HepG2 (cell line): ENCODE data around the gene C6orf62. TPM values are rescaled to one million over a fixed set of nuclear protein-coding genes. Genes with fewer than 3 reads are reported as not detected.
A peak's percentile ranks its signal among the peaks of the same experiment; 100 is the strongest.
"Not testable (repeated sequence)": the region's sequence is repeated elsewhere in the genome, so short reads cannot be mapped to it uniquely, and the experiment has no call there.

Experiments
- ATAC-seq: fragments of 200-7000 bp; cut with Tn5 transposase; 3 replicates; pipeline ENCODE4 v1.9.1; 2020; ENCODE audit warnings: mild to moderate bottlenecking, moderate library complexity
- BruUV-seq: library from RNA; stranded (reverse); fragments of 400-500 nt; replicated peaks from 2 replicates; lab custom pipeline; 2021; lab: Mats Ljungman, UMichigan
- CTCF ChIA-PET: fragments of 300-600 bp; formaldehyde crosslinking; extraction: SDS; loops from one replicate; lab custom pipeline; 2021; ENCODE audit warnings: low total read pairs, inconsistent platforms, low intra/inter-chr PET ratio; lab: Yijun Ruan, JAX
- POLR2A ChIA-PET: fragments of 350-600 bp; sonication (Branson Sonifier 250); formaldehyde crosslinking; loops from one replicate; lab custom pipeline; 2020; ENCODE audit warnings: antibody characterized with exemption, inconsistent platforms; lab: Yijun Ruan, JAX
- DNase-seq: peaks from one replicate; pipeline ENCODE4 v3.0.0-alpha.2; 2015; ENCODE audit warnings: low spot score
- FAIRE-seq: peaks from 3 replicates; lab custom pipeline; 2011; peaks lifted over from hg19 to GRCh38; lab: Jason Lieb, UNC
- H2AFZ ChIP-seq: one replicate; pipeline ENCODE4 v1.6.1; 2011; ENCODE audit warnings: low read length, inconsistent platforms
- H3K27ac ChIP-seq: fragments of 300-600 bp; 3 replicates; pipeline ENCODE4 v1.8.0; 2011; ENCODE audit warnings: mixed run types, mild to moderate bottlenecking, mixed read lengths, low read length, inconsistent platforms; ENCODE audit not compliant: insufficient read depth; ENCODE audit errors: extremely low read length
- H3K27me3 ChIP-seq, 2 experiments: fragments of 200-600 bp in 1 of 2; 2 replicates in 1 of 2; 3 replicates in 1 of 2; pipeline versions ENCODE4 v1.6.0 to v1.8.0; 2011; ENCODE audit warnings: low read length in 2 of 2, mild to moderate bottlenecking in 2 of 2, moderate library complexity in 2 of 2, inconsistent platforms in 1 of 2; ENCODE audit not compliant: insufficient read depth in 2 of 2, control insufficient read depth in 1 of 2
- H3K36me3 ChIP-seq, 2 experiments: fragments of 200-600 bp in 1 of 2; replicated peaks in 1 of 2; 2 replicates in 1 of 2; 3 replicates in 1 of 2; pipeline versions ENCODE4 v1.5.1 to v1.8.0; 2011; ENCODE audit warnings: low read length in 2 of 2, inconsistent platforms in 1 of 2; ENCODE audit not compliant: insufficient read depth in 2 of 2, control insufficient read depth in 1 of 2
- H3K4me1 ChIP-seq: 2 replicates; pipeline ENCODE4 v1.5.1; 2012; ENCODE audit warnings: low read length, inconsistent platforms; ENCODE audit not compliant: insufficient read depth
- H3K4me2 ChIP-seq: 2 replicates; pipeline ENCODE4 v1.6.0; 2011; ENCODE audit warnings: low read depth, low read length, inconsistent platforms
- H3K4me3 ChIP-seq, 3 experiments: fragments of 200-600 bp in 1 of 3; sonication (generic), shearing (Covaris generic) in 1 of 3; replicated peaks in 1 of 3; 2 replicates each; pipeline ENCODE4 v1.5.1; 2011 to 2016; ENCODE audit warnings: low read length in 3 of 3, inconsistent platforms in 2 of 3, low read depth in 2 of 3, mild to moderate bottlenecking in 2 of 3, control low read depth in 1 of 3, mixed read lengths in 1 of 3; ENCODE audit not compliant: insufficient read depth in 1 of 3
- H3K79me2 ChIP-seq: one replicate; pipeline ENCODE4 v1.6.1; 2011; ENCODE audit warnings: low read length, inconsistent platforms; ENCODE audit not compliant: insufficient read depth
- H3K9ac ChIP-seq: 2 replicates; pipeline ENCODE4 v1.6.0; 2011; ENCODE audit warnings: mild to moderate bottlenecking, low read depth, low read length, inconsistent platforms; ENCODE audit not compliant: insufficient read depth
- H3K9me3 ChIP-seq: 2 replicates; pipeline ENCODE4 v1.5.1; 2012; ENCODE audit warnings: mild to moderate bottlenecking, low read length
- H4K20me1 ChIP-seq: 2 replicates; pipeline ENCODE4 v1.6.0; 2011; ENCODE audit warnings: inconsistent platforms, mild to moderate bottlenecking, low read length, moderate library complexity; ENCODE audit not compliant: insufficient read depth
- ZFP36 ChIP-seq: fragments of 150-350 bp; IDR thresholded peaks from 2 replicates; pipeline ENCODE4 v1.6.1; 2018; ENCODE audit warnings: borderline replicate concordance, low read length, low read depth; ENCODE audit not compliant: partially characterized antibody
- ZNF431 ChIP-seq: sonication (generic); formaldehyde crosslinking; IDR thresholded peaks from 2 replicates; pipeline ENCODE4 v1.9.0; 2022; ENCODE audit warnings: missing genetic modification reagents, low read depth, mild to moderate bottlenecking, borderline replicate concordance
- WGBS: methylation state at CpG from one replicate; pipeline ENCODE4 v1.1.6; 2017; ENCODE audit warnings: low lambda C conversion rate; 5-methylcytosine and 5-hydroxymethylcytosine counted together
- in situ Hi-C: cut with HindIII; loops from 2 replicates; pipeline ENCODE4 v1.10.0; 2017; ENCODE audit warnings: low pct_unique_long_range_greater_than_20kb; ENCODE audit not compliant: extremely low pct_ligation_motif_present
- intact Hi-C: fragments of 100-400 bp; cut with micrococcal nuclease; formaldehyde crosslinking; loops from one replicate; pipeline ENCODE4 v1.10.0; 2022; ENCODE audit not compliant: unreplicated experiment
- polyA plus RNA-seq, 8 experiments: library from polyadenylated mRNA; depleted of rRNA in 3 of 8; stranded (reverse) in 7 of 8; unstranded in 1 of 8; fragments of >200 nt; fragmentation: Illumina TruSeq in 4 of 8; extraction: Trizol in 4 of 8; gene quantifications; 2 replicates each; pipeline versions ENCODE4 v1.2.1 to v1.2.3, GENCODE V29; 2011 to 2016; ENCODE audit warnings: low read depth in 4 of 8, missing spikeins in 1 of 8, mixed read lengths in 1 of 8; ENCODE audit not compliant: insufficient read depth in 1 of 8
- total RNA-seq, 5 experiments: library from RNA; depleted of rRNA; stranded (reverse); fragments of >200 nt; fragmentation: Illumina TruSeq; extraction: Trizol; gene quantifications; 2 replicates each; pipeline ENCODE4 v1.2.3, GENCODE V29; 2016; ENCODE audit warnings: low read depth in 1 of 5
- TF ChIP-seq, protein P1 (sequence below): sonication (generic); formaldehyde crosslinking; IDR thresholded peaks from 2 replicates; pipeline ENCODE4 v1.5.1; 2020; ENCODE audit warnings: mild to moderate bottlenecking, missing genetic modification reagents

C6orf62 gene
- total and polyA plus RNA-seq, 2 of the 13 experiments (the other 11 are each of a cell fraction or from before 2014, with no cell fraction given), result 54.8 to 90.4 TPM

DNA sequence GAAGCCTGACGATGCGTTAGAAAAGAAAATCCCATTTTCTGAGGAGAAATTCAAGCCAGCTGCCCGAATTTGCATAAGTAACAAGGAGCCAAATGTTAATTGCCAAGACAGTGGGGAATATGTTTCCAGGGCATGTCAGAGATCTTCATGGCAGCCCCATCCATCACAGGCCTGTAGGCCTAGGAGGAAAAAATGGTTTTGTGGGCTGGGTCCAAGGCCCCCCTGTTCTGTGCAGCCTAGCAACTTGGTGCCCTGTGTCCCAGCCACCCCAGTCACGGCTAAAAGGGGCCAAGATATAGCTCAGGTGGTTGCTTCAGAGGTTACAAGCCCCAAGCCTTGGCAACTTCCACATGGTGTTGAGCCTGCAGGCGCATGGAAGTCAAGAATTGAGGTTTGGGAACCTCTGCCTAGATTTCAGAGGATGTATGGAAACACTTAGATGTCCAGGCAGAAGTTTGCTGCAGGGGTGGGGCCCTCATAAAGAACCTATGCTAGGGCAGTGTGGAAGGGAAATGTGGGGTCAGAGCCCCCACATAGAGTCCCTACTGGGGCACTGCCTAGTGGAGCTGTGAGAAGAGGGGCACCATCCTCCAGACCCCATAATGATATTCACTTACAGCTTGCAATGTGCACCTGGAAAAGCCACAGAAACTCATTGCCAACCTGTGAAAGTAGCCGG, 12.6 kb upstream of the C6orf62 start:
- POLR2A ChIA-PET, H4K20me1 ChIP-seq, ATAC-seq, H3K36me3 ChIP-seq, in situ Hi-C loops, H3K4me3 ChIP-seq, H3K79me2 ChIP-seq, intact Hi-C loops, H3K27ac ChIP-seq, CTCF ChIA-PET, H3K4me2 ChIP-seq, BruUV-seq, H3K27me3 ChIP-seq, H3K9ac ChIP-seq, DNase-seq, H2AFZ ChIP-seq, FAIRE-seq: not testable (repeated sequence)
- TF ChIP-seq, protein P1, sequence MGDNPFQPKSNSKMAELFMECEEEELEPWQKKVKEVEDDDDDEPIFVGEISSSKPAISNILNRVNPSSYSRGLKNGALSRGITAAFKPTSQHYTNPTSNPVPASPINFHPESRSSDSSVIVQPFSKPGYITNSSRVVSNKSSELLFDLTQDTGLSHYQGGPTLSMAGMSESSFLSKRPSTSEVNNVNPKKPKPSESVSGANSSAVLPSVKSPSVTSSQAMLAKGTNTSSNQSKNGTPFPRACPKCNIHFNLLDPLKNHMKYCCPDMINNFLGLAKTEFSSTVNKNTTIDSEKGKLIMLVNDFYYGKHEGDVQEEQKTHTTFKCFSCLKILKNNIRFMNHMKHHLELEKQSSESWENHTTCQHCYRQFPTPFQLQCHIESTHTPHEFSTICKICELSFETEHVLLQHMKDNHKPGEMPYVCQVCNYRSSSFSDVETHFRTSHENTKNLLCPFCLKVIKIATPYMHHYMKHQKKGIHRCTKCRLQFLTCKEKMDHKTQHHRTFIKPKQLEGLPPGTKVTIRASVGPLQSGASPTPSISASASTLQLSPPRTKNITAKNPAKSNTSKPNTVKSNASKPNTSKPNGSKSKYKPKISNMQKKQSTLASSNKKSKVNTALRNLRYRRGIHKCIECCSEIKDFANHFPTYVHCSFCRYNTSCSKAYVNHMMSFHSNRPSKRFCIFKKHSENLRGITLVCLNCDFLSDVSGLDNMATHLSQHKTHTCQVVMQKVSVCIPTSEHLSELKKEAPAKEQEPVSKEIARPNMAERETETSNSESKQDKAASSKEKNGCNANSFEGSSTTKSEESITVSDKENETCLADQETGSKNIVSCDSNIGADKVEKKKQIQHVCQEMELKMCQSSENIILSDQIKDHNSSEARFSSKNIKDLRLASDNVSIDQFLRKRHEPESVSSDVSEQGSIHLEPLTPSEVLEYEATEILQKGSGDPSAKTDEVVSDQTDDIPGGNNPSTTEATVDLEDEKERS (CRISPR knock-in tag), result peak; percentile 63; the same call in 1 of the 2 replicates
- TF ChIP-seq ZFP36, result peak; percentile 59
- H3K9me3 ChIP-seq, result peaks cover 29% of the 10 kb centered on the region
- peaks cover 26% of the 10 kb centered on the region for H3K4me1 ChIP-seq
- WGBS, result 31% methylated on average over 6 of the region's 6 CpGs

DNA sequence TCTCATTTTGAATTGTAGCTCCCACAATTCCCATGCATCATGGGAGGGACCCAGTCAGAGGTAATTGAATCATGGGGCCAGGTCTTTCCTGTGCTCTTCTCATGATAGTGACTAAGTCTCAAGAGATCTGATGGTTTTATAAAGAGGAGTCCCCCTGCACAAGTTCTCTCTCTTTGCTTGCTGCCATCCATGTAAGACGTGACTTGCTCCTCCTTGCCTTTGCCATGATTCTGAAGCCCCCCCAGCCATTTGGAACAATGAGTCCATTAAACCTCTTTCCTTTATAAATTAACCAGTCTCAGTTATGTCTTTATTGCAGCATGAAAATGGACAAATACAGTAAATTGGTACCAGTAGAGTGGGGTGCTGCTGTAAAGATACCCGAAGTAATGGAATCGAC, 11.7 kb upstream of the C6orf62 start:
- peaks cover 19% of the 10 kb centered on the region for H3K4me1 ChIP-seq
- H2AFZ ChIP-seq, H3K79me2 ChIP-seq, FAIRE-seq, CTCF ChIA-PET, H3K4me3 ChIP-seq, H3K9ac ChIP-seq, H3K36me3 ChIP-seq, intact Hi-C loops, H4K20me1 ChIP-seq, H3K27me3 ChIP-seq, H3K4me2 ChIP-seq, DNase-seq, in situ Hi-C loops, BruUV-seq, ATAC-seq, H3K27ac ChIP-seq, POLR2A ChIA-PET: not testable (repeated sequence)
- peak; percentile 98 for TF ChIP-seq ZNF431 (CRISPR knock-in tag)
- peaks cover 29% of the 10 kb centered on the region for H3K9me3 ChIP-seq
- 19% methylated on average over 3 of the region's 3 CpGs for WGBS
